A549 (cell line): ENCODE data around the gene CACNA1C.

Source experiments
- CHD2 ChIP-seq: fragments of 150-350 bp; IDR thresholded peaks from 2 replicates; pipeline ENCODE4 v1.6.1; 2014; ENCODE audit warnings: low read length; ENCODE audit not compliant: partially characterized antibody
- EP300 ChIP-seq, 2 experiments: fragments of >200 bp; sonication (Bioruptor Twin); formaldehyde crosslinking; IDR thresholded peaks; 2 replicates in 1 of 2; 3 replicates in 1 of 2; pipeline ENCODE4 v1.6.1; 2016 to 2017
- HOXA7 ChIP-seq: fragments of 250-450 bp; sonication (Bioruptor Pico); IDR thresholded peaks from 2 replicates; pipeline ENCODE4 v1.5.0; 2020; ENCODE audit warnings: mild to moderate bottlenecking, moderate library complexity
- JUN ChIP-seq, 2 experiments: fragments of >200 bp; sonication (Bioruptor Twin); formaldehyde crosslinking; IDR thresholded peaks; 2 replicates in 1 of 2; 3 replicates in 1 of 2; pipeline ENCODE4 v1.6.1; 2016 to 2017
- POLR2A ChIP-seq: IDR thresholded peaks from 2 replicates; pipeline ENCODE4 v1.6.1; 2012; ENCODE audit warnings: mild to moderate bottlenecking, low read length
- RAD21 ChIP-seq, 2 experiments: fragments of >200 bp in 1 of 2; sonication (Bioruptor Twin) in 1 of 2; formaldehyde crosslinking in 1 of 2; IDR thresholded peaks in 1 of 2; conservative IDR thresholded peaks in 1 of 2; 2 replicates in 1 of 2; 3 replicates in 1 of 2; pipeline ENCODE4 v1.6.1; 2012 to 2018; ENCODE audit warnings: inconsistent platforms in 1 of 2
- TFCP2L1 ChIP-seq: fragments of 250-450 bp; sonication (Bioruptor Pico); IDR thresholded peaks from 2 replicates; pipeline ENCODE4 v1.5.0; 2021; ENCODE audit warnings: mild to moderate bottlenecking
- ZSCAN20 ChIP-seq: fragments of 250-450 bp; sonication (Bioruptor Pico); IDR thresholded peaks from 2 replicates; pipeline ENCODE4 v1.8.0; 2022; ENCODE audit warnings: mild to moderate bottlenecking, moderate library complexity
- TF ChIP-seq, protein P1 (sequence below): fragments of 450-650 bp; IDR thresholded peaks from 2 replicates; pipeline ENCODE4 v1.6.1; 2014; ENCODE audit warnings: antibody characterized with exemption
- TF ChIP-seq, protein P2 (sequence below): fragments of >200 bp; sonication (Bioruptor Twin); formaldehyde crosslinking; IDR thresholded peaks from 3 replicates; pipeline ENCODE4 v1.5.1; 2016
- TF ChIP-seq, protein P3 (sequence below): IDR thresholded peaks from 2 replicates; pipeline ENCODE4 v1.6.1; 2012

DNA sequence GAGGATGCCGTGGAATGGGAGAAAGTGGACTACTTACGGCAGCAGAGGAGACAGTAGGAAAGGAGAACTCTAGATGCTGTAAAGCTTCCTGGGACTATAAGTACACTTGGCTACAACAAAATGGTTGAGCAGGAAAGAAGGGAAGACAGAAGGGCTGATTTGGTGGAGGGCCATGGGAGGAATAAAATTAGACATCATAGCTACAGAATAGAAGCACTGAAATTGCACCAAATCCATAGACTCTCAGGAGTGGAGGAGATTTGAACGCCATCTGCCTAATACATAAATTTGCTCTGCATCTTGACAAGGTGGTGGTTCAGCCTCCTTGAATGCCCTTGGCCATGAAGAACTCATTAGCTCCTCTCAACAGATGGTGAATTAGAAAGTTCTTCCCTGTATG, 32.3 kb upstream of the CACNA1C start:
- TF ChIP-seq, protein P1, sequence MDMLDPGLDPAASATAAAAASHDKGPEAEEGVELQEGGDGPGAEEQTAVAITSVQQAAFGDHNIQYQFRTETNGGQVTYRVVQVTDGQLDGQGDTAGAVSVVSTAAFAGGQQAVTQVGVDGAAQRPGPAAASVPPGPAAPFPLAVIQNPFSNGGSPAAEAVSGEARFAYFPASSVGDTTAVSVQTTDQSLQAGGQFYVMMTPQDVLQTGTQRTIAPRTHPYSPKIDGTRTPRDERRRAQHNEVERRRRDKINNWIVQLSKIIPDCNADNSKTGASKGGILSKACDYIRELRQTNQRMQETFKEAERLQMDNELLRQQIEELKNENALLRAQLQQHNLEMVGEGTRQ, result no peak
- TF ChIP-seq ZSCAN20 (CRISPR knock-in tag), result no peak
- TF ChIP-seq POLR2A, result no peak
- TF ChIP-seq, protein P2, sequence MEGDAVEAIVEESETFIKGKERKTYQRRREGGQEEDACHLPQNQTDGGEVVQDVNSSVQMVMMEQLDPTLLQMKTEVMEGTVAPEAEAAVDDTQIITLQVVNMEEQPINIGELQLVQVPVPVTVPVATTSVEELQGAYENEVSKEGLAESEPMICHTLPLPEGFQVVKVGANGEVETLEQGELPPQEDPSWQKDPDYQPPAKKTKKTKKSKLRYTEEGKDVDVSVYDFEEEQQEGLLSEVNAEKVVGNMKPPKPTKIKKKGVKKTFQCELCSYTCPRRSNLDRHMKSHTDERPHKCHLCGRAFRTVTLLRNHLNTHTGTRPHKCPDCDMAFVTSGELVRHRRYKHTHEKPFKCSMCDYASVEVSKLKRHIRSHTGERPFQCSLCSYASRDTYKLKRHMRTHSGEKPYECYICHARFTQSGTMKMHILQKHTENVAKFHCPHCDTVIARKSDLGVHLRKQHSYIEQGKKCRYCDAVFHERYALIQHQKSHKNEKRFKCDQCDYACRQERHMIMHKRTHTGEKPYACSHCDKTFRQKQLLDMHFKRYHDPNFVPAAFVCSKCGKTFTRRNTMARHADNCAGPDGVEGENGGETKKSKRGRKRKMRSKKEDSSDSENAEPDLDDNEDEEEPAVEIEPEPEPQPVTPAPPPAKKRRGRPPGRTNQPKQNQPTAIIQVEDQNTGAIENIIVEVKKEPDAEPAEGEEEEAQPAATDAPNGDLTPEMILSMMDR, result no peak
- no peak for TF ChIP-seq TFCP2L1 (CRISPR knock-in tag)
- TF ChIP-seq, protein P3, sequence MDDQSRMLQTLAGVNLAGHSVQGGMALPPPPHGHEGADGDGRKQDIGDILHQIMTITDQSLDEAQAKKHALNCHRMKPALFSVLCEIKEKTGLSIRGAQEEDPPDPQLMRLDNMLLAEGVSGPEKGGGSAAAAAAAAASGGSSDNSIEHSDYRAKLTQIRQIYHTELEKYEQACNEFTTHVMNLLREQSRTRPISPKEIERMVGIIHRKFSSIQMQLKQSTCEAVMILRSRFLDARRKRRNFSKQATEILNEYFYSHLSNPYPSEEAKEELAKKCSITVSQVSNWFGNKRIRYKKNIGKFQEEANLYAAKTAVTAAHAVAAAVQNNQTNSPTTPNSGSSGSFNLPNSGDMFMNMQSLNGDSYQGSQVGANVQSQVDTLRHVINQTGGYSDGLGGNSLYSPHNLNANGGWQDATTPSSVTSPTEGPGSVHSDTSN, result no peak
- TF ChIP-seq CHD2, result no peak
- TF ChIP-seq EP300 (IDR thresholded peaks at IDR 0.05), result no peak
- no peak for TF ChIP-seq HOXA7
- no peak for TF ChIP-seq RAD21 (conservative IDR thresholded peaks at IDR 0.05 in 1 of 2, IDR thresholded peaks at IDR 0.05 in 1 of 2)
- TF ChIP-seq JUN (IDR thresholded peaks at IDR 0.05), result no peak
